COLO668 (cell line): ENCODE results near the gene HABP4.

Experiments used
- DNase-seq: peaks from one replicate; lab custom pipeline; 2025; ENCODE audit not compliant: unreplicated experiment; lab: John Stamatoyannopoulos, UW

HABP4 gene

GRCh38 chr9:96430377-96430776 is 19.6 kb upstream of the HABP4 start:
- DNase-seq, result no peak

GRCh38 chr9:96435345-96435744 is 14.6 kb upstream of the HABP4 start:
- DNase-seq, result peak; percentile 7

GRCh38 chr9:96436063-96436455 is 13.9 kb upstream of the HABP4 start:
- DNase-seq, result no peak

GRCh38 chr9:96436456-96437126 is 13.4 kb upstream of the HABP4 start:
- no peak for DNase-seq

GRCh38 chr9:96437454-96437853 is 12.5 kb upstream of the HABP4 start:
- no peak for DNase-seq

- no peak for DNase-seq
These were observed 9.2 kb upstream of the HABP4 start for GRCh38 chr9:96440671-96441199.

GRCh38 chr9:96441798-96442445 is 8.0 kb upstream of the HABP4 start:
- DNase-seq, result peak; percentile 35

GRCh38 chr9:96442491-96442890 is 7.5 kb upstream of the HABP4 start:
- DNase-seq, result no peak

- no peak for DNase-seq
These were observed 2.6 kb upstream of the HABP4 start for GRCh38 chr9:96447406-96447805.

GRCh38 chr9:96448546-96449170 is 1.3 kb upstream of the HABP4 start:
- DNase-seq, result no peak

- no peak for DNase-seq
These were observed 485 bp upstream of the HABP4 start for GRCh38 chr9:96449523-96449844.

- peak; percentile 35 for DNase-seq
These were observed 902 bp downstream of the HABP4 start for GRCh38 chr9:96450613-96451528.

GRCh38 chr9:96453625-96454024 is 3.7 kb downstream of the HABP4 start:
- DNase-seq, result no peak

- no peak for DNase-seq
These were observed 7.3 kb downstream of the HABP4 start for GRCh38 chr9:96457266-96457665.

GRCh38 chr9:96458226-96458625 is 8.3 kb downstream of the HABP4 start:
- no peak for DNase-seq

- no peak for DNase-seq
These were observed 9.5 kb downstream of the HABP4 start for GRCh38 chr9:96459268-96460007.

GRCh38 chr9:96460470-96460869 is 10.5 kb downstream of the HABP4 start:
- DNase-seq, result no peak

GRCh38 chr9:96460882-96461281 is 10.9 kb downstream of the HABP4 start:
- DNase-seq, result no peak

- DNase-seq, result no peak
These were observed 11.4 kb downstream of the HABP4 start for GRCh38 chr9:96461336-96461735.

GRCh38 chr9:96462541-96462940 is 12.6 kb downstream of the HABP4 start:
- no peak for DNase-seq

GRCh38 chr9:96464426-96464825 is 14.5 kb downstream of the HABP4 start:
- DNase-seq, result no peak
